Skeletal muscle cell (primary cell): ENCODE measurements around the gene LYPD6B.
A peak's percentile ranks its signal among the peaks of the same experiment; 100 is the strongest.

ENCODE experiments used
- DNase-seq: peaks from one replicate; pipeline ENCODE4 v3.0.0-alpha.2; 2010; ENCODE audit warnings: low read depth
- H3K4me3 ChIP-seq: 2 replicates; pipeline ENCODE4 v1.5.1; 2011; ENCODE audit warnings: low read depth, mild to moderate bottlenecking, control low read depth, low read length, moderate library complexity

LYPD6B gene

DNA sequence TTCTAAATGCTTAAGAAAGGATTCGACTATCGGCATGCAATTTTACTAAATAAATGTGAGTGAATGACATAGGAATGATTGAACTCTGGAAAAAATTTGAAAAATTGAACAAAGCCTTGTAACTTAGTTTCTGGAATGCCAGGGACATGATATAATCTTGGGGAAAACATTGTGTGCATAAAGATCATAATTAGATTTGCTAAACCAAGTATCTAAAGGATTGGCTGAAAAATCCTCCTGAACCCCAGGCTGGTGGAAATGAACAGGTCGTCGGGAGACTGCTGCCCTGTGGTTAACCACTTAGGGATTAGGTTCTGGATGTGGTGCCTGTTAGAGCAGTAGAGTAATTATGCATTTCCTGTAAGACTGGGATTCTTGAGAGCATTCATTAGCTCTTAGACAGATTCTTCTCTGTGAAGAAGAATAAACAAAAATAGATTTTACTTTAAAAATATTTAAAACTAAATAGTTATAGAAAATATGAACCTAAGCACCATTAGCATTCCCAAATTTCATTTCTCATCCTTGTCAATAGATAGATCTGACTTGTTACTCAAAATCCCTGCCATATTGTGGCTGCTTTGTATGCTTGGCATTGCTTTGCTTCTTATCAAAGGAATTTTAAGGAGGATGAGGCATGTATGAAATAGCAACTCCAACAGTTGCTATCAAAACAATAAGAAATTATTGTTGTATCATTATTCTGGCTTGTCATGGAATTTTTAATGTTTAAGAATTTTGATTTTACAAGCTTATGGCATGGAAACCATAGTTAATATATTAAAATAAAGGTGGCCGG lies 55.9 kb downstream of the LYPD6B start:
- no peak overlapping the region for H3K4me3 ChIP-seq
- DNase-seq = no peak

DNA sequence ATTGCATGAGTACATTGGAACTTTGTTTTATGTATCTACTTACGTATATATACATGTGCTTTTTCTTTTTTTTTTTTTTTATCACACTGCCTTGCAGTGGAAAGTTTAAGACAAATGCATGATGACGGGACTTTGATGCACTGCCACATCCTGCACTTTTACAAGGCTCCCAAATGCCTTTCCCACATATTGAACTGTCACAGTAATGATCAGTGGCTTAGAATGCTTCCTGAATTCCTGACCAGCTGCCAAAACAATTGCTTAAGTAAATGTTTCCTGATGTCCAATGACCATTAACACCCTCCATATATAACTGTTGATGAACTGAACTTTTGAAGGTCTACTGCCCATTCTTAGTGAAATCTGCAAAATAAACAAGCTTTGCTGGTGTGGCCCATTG lies 60.2 kb downstream of the LYPD6B start:
- peak; percentile 12 for DNase-seq
- H3K4me3 ChIP-seq = no peak overlapping the region

DNA sequence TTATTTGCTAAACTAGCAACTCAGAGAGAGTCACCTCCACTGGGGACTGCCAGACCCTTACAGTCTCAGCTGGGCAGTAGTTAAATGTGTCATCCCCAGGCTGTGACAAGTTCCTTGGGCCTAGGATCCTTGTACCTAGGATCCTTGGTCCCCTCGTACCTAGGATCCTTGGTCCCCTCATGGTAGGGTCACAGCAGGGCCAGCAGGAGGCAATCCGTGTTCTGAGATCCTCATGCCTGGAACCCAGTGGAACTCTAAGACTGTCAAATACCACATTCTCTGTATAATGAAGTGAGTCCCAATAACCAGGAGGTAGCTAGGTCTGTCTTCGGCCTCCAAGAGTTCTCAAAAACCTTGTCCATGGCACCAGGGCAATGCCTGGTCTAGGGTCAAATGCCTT lies 60.8 kb downstream of the LYPD6B start:
- H3K4me3 ChIP-seq = no peak overlapping the region
- no peak for DNase-seq

DNA sequence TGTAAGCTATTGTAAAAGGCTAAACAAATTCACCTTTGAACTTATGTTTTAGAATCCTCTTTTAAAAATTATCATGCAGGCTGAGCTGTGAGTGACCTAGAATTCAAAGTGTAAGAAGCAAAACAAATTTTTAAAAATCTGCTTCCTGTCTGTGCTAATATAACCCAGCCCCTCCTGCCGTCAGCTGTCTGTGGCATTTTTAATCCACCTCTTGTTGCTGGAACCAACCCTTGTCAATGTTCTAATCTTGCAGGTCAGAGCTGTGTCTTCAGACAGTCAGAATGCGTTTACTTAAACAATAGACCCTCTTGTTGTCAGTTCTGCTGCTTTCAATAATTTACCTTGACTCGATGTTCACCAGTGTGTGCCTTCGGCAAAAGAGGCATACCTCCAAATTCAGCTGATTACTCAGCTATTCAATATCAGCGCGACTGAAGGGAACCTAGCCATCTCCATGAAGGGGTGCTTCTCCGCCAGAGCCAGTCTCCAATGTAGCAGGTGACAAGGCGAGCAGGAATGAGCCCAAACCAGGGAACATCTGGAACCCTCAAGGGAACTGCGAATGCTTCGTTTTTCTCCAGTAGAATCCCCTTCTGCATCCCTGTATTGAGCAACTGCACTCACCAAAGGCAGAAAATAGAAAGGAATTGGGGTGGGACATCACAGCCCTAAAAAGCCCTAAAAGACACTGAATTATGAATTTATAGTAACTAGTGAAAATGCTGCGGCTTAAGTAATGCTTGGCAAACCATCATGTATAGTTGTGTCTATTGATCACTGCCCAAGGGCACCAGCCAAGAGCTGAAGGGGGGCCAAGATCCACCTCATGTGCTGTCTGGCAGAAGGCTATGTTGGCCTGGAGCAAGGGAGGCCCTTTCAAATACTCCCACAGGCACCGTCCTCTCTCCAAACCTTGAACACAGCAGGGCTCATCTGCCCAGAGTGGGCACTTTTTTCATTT lies 62.5 kb downstream of the LYPD6B start:
- H3K4me3 ChIP-seq = no peak overlapping the region
- no peak for DNase-seq

DNA sequence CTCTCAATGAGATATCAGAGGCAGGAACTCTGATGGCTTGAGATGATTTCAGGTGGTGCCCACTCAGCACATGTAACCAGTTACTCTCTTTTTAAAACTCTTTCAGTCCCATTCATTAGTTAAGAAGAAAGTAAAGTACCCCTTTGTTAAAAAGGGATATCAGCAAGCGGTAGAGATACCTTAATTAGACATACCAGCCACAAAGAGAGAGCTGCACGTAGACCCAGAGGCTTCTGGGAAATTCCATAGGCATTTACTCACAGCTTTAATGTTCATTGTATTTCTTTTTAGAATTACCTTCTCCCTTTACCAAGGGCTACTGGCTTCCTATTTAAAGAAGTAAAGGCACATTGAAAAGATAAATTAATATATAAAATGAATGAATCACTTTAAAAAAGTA lies 63.3 kb downstream of the LYPD6B start:
- no peak overlapping the region for H3K4me3 ChIP-seq
- no peak for DNase-seq

DNA sequence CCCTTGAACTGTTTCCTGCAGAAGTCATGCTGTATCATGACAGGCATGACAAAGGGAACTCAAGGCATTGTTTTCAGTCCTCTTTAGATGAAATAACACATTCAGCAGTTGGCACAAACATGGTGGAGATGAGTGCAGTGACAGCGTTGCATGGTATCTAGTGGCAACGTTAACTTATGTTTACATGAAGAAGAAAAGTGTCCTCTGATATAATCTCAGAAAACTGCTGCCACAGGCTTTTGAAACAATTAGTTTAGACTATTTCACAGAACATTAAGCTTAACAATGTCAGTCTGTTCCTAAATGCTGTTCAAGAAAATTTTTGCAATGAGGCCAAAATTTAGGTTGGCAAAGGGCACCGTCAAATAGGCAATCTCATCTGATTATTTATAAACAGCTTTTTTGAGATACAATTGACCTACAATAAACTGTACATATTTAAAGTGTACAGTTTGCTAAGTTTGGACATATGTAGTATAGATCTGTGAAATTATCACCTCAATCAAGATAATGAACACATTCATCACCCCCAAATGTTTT lies 64.7 kb downstream of the LYPD6B start:
- DNase-seq = no peak
- H3K4me3 ChIP-seq = no peak overlapping the region

DNA sequence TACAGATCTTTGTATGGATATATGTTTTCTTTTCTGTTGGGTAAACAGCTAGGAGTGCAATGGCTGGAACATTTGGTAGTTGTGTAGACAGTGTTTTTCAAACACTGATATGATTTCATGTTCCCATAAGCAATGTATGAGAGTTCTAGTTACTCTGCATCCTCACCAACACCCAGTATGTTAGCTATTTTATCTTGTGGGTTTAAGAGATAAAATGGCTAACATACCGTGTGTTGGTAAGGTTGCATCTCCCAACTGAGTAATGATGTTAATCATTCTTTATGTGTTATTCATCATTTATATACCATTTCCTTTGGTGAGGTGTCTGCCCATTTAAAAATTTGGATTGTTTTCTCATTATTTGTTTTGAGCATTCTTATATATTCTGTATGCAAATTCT lies 65.7 kb downstream of the LYPD6B start:
- no peak for DNase-seq

DNA sequence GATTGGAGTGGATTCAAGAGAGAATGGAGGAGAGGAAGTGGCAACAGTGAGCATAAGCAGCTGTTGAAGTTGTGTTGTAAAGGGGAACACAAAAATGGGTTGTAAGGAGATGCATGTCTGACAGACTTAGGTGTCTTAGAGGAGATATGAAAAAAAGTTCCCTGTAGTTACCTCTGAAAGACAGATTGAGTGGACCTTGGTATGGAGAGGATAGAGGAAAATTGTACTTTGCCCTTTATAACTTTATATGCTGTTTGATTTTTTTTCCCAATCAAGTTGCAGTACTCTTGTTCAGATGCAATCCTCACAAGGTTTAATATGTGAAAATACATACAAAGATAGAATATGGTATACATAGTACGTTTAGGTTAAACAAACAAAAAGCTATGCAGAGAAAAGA lies 73.6 kb downstream of the LYPD6B start:
- DNase-seq = no peak
- no peak overlapping the region for H3K4me3 ChIP-seq

More for the DNA sequence above, 65.7 kb downstream of the LYPD6B start:
- H3K4me3 ChIP-seq = no peak overlapping the region

DNA sequence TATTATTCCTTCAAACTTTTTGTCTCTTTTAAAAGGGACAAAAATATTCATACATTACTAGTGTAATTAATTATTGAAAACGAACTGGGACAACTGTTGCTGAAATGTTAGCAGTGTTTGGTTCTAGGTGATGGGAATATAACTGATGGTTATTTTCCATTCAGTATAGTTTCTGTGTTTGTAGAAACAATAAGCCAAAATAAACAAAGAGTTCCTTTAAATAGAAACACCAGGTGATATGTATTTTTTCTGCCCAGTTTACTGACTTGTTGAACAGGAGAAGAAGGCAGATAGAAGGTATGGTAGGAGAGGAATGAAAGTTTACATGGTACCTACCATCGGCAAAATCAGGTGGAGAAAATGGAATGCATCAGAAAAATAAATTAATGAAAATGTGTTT lies 74.2 kb downstream of the LYPD6B start:
- H3K4me3 ChIP-seq = no peak overlapping the region
- no peak for DNase-seq

DNA sequence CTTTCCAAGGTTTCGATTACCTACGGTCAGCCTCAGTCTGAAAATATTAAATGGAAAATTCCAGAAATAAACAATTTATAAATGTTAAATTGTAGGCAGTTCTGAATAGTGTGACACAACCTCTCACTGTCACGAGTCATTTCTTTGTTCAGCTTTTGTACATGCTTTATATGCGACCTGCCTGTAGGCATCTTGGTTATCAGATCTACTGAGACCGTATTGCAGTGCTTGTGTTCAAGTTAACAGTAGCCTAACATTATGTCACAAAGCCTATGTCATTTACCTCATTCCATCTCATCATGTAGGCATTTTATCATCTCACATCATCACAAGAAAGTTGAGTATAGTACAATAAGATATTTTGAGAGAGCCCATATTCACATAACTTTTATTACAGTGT lies 77.3 kb downstream of the LYPD6B start:
- no peak overlapping the region for H3K4me3 ChIP-seq
- DNase-seq = no peak

DNA sequence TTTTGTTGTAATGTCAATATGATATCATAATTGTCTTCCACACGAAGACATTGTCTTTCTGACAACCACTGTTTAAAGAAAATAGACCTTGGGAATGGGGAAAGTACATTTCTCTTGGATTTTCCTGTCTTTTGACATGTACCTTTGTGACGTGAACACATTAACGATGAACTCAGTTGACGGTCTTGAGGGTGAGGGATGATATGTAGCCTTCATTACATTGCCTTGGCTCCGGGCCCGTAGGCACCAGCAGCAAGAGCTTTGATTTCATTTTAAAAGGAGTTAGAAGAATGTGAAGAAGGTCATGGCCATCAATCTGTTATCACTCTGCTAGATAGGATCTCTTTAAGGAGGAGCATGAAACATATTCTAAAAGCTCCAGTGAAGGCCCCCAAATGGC lies 80.9 kb downstream of the LYPD6B start:
- H3K4me3 ChIP-seq = no peak overlapping the region
- no peak for DNase-seq

DNA sequence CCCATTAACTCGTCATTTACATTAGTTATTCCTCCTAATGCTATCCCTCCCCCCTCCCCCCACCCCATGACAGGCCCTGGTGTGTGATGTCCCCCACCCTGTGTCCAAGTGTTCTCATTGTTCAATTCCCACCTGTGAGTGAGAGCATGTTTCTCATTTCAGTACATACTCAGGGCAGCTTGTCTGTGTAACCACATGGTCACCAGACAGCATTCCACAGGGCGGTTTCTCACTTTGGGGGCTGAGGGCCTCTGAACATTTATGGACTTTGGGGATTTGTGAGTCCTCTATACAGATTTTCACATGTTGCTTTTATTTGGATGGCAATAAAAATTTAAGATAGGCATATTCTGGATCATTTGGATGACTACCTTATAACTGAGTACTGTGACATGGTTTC lies 84.0 kb downstream of the LYPD6B start:
- no peak overlapping the region for H3K4me3 ChIP-seq
- no peak for DNase-seq

DNA sequence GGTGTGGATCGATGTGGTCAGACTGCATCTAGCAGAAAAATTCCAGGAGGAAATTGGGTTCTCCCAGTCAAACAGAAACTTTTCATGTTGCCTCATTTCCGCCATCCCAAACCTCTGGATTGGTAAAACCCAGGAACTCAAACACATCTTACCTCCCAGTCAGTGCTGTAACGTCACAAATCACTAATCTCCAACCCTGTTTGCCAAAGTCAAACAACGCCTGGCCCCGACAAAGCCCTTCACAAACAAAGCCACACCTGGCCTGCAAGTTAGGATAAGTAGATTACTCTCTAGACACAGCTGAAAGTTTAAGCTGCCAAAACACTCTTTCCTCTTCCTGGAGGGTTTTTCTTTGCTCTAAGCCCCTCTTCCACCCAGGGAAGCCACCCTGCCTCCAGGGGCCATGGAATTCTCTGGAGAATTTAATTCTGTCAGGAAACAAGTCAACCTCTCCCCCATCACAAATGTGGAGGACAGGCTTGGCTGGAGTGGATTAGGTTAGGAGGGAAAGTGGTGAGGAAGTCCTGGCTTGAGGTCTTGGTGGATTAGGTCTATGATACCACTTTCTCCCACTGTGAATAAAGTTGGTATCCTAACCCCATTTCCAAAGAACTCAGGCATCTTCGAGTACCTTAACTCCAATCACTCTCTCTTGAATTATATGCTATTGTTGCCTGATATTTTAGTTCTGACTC lies 86.7 kb downstream of the LYPD6B start:
- H3K4me3 ChIP-seq = no peak overlapping the region
- DNase-seq = no peak

DNA sequence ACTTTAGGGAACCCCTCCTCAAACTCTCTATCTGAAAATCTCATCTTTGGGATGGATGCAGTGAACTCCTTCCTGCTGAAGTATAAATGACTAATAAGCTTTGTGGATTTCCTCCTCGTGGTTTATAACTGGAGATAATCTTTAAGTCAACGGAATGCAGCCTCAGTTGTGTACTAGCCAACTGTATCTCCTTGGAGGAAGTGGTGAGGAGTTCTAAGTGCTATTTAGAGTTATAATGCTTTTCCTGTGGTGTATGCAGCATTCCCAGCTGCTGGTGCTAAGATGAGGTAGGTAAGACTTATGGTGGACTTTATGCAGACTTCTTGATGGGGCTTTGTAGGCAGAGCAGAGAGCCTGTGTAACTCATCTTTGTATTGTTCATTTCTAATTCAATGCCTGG lies 90.9 kb downstream of the LYPD6B start:
- H3K4me3 ChIP-seq = no peak overlapping the region
- no peak for DNase-seq

DNA sequence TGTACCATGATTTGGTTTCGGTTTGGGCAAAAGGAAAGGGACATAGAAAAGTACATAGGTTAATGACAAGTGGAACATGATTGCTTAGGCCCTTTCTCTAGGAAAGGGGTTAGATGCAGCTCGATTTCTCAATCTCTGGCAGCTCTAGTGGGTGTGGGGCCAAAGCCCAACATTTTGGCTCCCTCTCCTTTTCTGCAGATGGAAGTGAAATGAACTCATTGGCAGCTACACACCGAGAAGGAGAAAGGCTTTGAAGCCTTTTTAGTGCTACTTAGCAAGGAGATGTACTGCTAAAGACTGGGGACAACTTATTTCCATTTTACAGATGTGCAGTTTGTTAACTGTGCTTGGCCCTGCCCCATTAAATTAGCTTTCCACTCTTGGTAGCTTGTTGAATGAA lies 93.8 kb downstream of the LYPD6B start:
- no peak overlapping the region for H3K4me3 ChIP-seq
- DNase-seq = no peak

DNA sequence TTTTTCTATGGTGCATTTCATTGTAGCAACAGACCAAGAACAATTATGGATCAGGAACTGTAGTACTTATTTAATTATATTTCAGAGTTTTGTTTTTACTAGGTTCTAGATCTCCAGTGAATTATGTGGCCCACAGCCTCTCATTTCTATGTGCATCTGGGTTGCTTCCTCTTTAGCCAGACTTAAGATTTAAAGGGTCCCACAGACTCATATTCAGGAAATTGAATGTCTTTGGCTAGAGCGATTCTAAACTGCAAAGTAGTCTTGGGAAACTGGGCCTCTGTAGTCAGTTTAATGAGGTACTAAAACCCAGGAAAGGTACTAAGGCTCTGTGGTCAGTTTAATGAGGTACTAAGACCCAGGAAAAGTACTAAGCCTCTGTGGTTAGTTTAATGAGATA lies 94.4 kb downstream of the LYPD6B start:
- no peak overlapping the region for H3K4me3 ChIP-seq
- DNase-seq = no peak

DNA sequence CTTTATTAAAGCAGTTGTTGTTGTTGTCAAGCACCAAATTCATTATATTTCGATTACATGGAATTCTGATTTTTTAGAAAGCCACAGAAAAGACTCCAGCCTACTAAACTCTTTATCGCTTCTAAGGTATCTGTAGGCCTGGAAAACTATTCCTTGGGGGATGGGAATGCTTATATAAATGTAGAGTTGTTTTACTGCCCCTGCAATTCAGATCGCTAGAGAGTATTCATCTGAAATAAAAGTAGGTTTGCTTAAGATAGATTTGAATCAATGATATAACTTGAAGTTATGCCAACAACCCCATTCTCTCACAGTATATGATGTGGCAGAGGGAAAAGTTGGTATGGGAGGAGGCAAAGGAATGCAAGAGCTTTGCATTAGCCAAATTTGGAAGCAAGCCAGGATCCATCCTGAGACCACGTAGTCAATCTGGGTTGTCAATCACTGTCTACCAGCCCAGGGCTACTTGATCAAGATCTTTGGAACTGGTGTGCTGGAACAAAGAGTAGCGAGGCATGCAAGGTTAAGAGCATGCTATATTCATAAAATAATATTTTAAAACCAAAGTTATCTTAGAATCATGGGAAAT lies 95.9 kb downstream of the LYPD6B start:
- no peak overlapping the region for H3K4me3 ChIP-seq
- DNase-seq = no peak

DNA sequence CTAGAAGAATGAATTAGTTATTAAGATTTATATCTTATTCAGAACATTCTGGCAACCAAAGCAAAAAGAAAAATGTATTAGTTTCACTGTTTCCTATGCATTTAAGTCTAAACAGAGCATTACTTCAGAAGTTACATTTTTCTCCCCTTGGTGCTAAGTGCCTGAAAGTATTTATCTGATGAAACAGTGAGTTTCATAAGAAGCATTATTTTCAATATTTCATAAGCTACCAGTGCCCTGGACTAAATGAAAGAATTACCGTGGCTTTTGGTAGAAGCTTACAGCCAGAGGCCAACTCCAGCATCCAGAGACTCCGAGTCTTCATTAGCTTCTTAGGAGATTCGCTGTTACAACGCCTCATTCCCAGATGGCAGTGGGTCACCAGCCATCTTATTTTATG lies 97.6 kb downstream of the LYPD6B start:
- no peak for DNase-seq
- H3K4me3 ChIP-seq = no peak overlapping the region

DNA sequence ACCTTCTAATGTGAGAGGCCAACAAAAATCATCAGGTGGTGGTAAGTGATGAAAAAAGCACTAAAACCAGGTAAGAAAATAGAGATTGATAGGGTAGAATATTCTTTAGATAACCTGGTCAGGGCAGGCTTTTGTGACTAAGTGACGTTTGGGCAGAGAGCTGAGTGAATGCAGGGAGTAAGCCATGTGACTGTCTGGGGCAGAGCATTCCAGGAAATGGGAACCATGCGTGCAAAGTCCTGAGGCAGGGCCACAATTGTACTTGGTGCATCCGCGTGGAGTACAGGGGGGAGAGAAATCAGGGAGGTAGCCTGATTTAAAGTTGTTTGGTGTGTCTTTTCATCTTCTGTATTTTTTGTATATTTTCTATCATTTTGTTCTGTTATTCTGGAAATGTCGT lies 102.5 kb downstream of the LYPD6B start:
- no peak overlapping the region for H3K4me3 ChIP-seq
- DNase-seq = no peak

DNA sequence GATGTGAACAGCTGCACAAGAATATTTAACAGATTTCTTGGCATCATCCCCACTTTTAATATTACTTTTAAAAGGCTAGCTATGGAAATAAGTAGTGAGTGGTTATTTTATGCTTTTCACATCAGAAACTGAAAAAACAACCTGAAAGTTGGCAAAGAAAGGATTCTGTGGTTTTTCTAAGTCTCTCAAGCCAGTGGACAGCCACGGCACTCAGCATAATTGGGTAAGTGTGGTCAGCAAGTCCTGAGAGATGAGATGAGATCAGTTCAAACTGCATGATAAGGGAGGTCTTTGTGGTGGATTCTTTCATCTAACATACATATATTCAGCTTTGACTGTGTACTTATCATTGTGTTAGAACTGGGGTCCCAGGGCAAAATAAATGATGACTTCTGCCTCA lies 105.2 kb downstream of the LYPD6B start:
- no peak for DNase-seq
- no peak overlapping the region for H3K4me3 ChIP-seq
